Activated CD8-positive, alpha-beta memory T cell treated with anti-CD3 and anti-CD28 coated beads, Interleukin-2, amount 50 U/mL, for 4 hours (primary cell): ENCODE data around the gene S100A7A.

Experiments
- DNase-seq: peaks from one replicate; pipeline ENCODE4 v3.0.0-alpha.2; 2020

S100A7A gene

GRCh38 chr1:153465811-153466636 lies 49.7 kb downstream of the S100A7A start:
- DNase-seq, result peak; percentile 65

GRCh38 chr1:153466908-153467307 lies 50.6 kb downstream of the S100A7A start:
- DNase-seq, result no peak

GRCh38 chr1:153470707-153471106 lies 54.4 kb downstream of the S100A7A start:
- no peak for DNase-seq
